Measurements from ENCODE around the gene NAT8L.

DNA sequence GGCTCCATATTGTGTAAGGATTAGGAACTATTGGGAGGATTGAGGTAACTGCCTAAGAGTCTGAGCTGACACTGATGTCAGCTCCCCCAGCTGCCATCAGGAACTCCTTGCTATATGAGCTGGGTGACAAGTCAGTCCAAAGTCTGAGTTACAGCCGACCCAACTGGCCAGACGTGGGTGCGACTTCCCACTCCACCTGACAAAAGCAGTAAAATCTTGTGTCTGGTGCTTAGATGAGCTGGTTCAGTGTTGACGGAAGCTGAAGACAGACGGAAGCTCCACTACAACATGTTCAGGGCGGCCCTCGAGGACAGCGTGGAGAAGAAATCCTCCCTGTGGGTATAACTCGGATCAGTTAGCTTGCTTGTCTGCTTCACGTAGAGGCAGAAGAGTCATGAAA is 22.8 kb upstream of the NAT8L start:
- TF ChIP-seq EZH2 (IDR thresholded peaks at IDR 0.05; ENCODE audit: borderline replicate concordance, insufficient read depth, low read depth, low read length, poor library complexity, severe bottlenecking) (no peak), CTCF (IDR thresholded peaks at IDR 0.05) (no peak)
